ENCODE measurements around the gene SLC25A33.

- TF ChIP-seq, protein P1, sequence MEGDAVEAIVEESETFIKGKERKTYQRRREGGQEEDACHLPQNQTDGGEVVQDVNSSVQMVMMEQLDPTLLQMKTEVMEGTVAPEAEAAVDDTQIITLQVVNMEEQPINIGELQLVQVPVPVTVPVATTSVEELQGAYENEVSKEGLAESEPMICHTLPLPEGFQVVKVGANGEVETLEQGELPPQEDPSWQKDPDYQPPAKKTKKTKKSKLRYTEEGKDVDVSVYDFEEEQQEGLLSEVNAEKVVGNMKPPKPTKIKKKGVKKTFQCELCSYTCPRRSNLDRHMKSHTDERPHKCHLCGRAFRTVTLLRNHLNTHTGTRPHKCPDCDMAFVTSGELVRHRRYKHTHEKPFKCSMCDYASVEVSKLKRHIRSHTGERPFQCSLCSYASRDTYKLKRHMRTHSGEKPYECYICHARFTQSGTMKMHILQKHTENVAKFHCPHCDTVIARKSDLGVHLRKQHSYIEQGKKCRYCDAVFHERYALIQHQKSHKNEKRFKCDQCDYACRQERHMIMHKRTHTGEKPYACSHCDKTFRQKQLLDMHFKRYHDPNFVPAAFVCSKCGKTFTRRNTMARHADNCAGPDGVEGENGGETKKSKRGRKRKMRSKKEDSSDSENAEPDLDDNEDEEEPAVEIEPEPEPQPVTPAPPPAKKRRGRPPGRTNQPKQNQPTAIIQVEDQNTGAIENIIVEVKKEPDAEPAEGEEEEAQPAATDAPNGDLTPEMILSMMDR (conservative IDR thresholded peaks at IDR 0.05; ENCODE audit: low read depth in 2 of 2), result no peak
- no peak for TF ChIP-seq POLR2AphosphoS5 (IDR thresholded peaks at IDR 0.05; ENCODE audit: low read depth)
Measured at GRCh38 chr1:9634582-9634981, 95.3 kb downstream of the SLC25A33 start.
